SK-N-SH (cell line): ENCODE data around the gene PCYT2. TPM values are rescaled to one million over a fixed set of nuclear protein-coding genes. Genes with fewer than 3 reads are reported as not detected.

Experiments used
- CTCF ChIA-PET: fragments of 300-600, 350-600 bp; formaldehyde crosslinking; extraction: SDS; loops from one replicate; lab custom pipeline; 2021; lab: Yijun Ruan, JAX
- POLR2A ChIA-PET: fragments of 350-600 bp; sonication (Branson Sonifier 250); formaldehyde crosslinking; extraction: SDS; loops from one replicate; lab custom pipeline; 2020; ENCODE audit warnings: antibody characterized with exemption, inconsistent platforms; lab: Yijun Ruan, JAX
- DNase-seq: peaks from one replicate; pipeline ENCODE4 v3.0.0; 2012
- H2AFZ ChIP-seq: fragments of 200-600 bp; sonication (generic); 2 replicates; pipeline ENCODE4 v1.8.1; 2016; ENCODE audit warnings: antibody characterized with exemption, mild to moderate bottlenecking, low read depth
- H3F3A ChIP-seq: fragments of 200-600 bp; sonication (generic); replicated peaks from 2 replicates; pipeline ENCODE3; 2016; ENCODE audit warnings: antibody characterized with exemption, mild to moderate bottlenecking; ENCODE audit not compliant: insufficient read depth
- H3K27ac ChIP-seq, 2 experiments: fragments of 200-500 bp in 1 of 2; fragments of 200-600 bp in 1 of 2; sonication (Bioruptor generic) in 1 of 2; sonication (generic), shearing (Covaris generic) in 1 of 2; 2 replicates each; pipeline versions ENCODE4 v1.5.1 to v1.6.1; 2014 to 2016; ENCODE audit warnings: low read depth in 2 of 2, inconsistent platforms in 1 of 2, low read length in 1 of 2, mild to moderate bottlenecking in 1 of 2, mixed read lengths in 1 of 2
- H3K27me3 ChIP-seq: fragments of 200-600 bp; sonication (generic), shearing (Covaris generic); 2 replicates; pipeline ENCODE4 v1.6.1; 2016; ENCODE audit warnings: mixed run types; ENCODE audit not compliant: insufficient read depth
- H3K36me3 ChIP-seq, 2 experiments: fragments of 200-500 bp in 1 of 2; fragments of 200-600 bp in 1 of 2; sonication (Bioruptor generic) in 1 of 2; sonication (generic) in 1 of 2; replicated peaks in 1 of 2; 2 replicates each; pipeline versions ENCODE3 to v1.5.1; 2014 to 2016; ENCODE audit warnings: low read length in 1 of 2, mild to moderate bottlenecking in 1 of 2; ENCODE audit not compliant: insufficient read depth in 2 of 2, control insufficient read depth in 1 of 2
- H3K4me1 ChIP-seq, 2 experiments: fragments of 200-500 bp in 1 of 2; fragments of 200-600 bp in 1 of 2; sonication (Bioruptor generic) in 1 of 2; sonication (generic), shearing (Covaris generic) in 1 of 2; 2 replicates each; pipeline versions ENCODE4 v1.5.1 to v1.6.1; 2014 to 2016; ENCODE audit warnings: low read depth in 1 of 2, low read length in 1 of 2, mixed run types in 1 of 2; ENCODE audit not compliant: insufficient read depth in 2 of 2, control insufficient read depth in 1 of 2
- H3K4me2 ChIP-seq: fragments of 200-600 bp; sonication (generic), shearing (Covaris generic); 2 replicates; pipeline ENCODE4 v1.6.1; 2017; ENCODE audit warnings: mixed run types
- H3K4me3 ChIP-seq, 2 experiments: fragments of 200-500 bp in 1 of 2; fragments of 200-600 bp in 1 of 2; sonication (Bioruptor generic) in 1 of 2; sonication (generic), shearing (Covaris generic) in 1 of 2; 2 replicates each; pipeline versions ENCODE4 v1.5.1 to v1.8.1; 2014 to 2016; ENCODE audit warnings: low read depth in 2 of 2, inconsistent platforms in 1 of 2, low read length in 1 of 2, mild to moderate bottlenecking in 1 of 2, mixed read lengths in 1 of 2, moderate library complexity in 1 of 2
- H3K79me2 ChIP-seq: fragments of 200-600 bp; sonication (generic); 2 replicates; pipeline ENCODE4 v1.8.1; 2017; ENCODE audit warnings: mild to moderate bottlenecking; ENCODE audit not compliant: insufficient read depth
- H3K9ac ChIP-seq: fragments of 200-600 bp; sonication (generic); 2 replicates; pipeline ENCODE4 v1.6.1; 2017; ENCODE audit warnings: mixed run types
- H3K9me2 ChIP-seq: fragments of 200-600 bp; sonication (generic); 2 replicates; pipeline ENCODE4 v1.6.1; 2017; ENCODE audit warnings: mixed run types
- H3K9me3 ChIP-seq: fragments of 200-600 bp; sonication (generic); 2 replicates; pipeline ENCODE4 v1.6.1; 2017; ENCODE audit warnings: mixed run types, mild to moderate bottlenecking, moderate library complexity
- H4K20me1 ChIP-seq: fragments of 200-600 bp; sonication (generic); 2 replicates; pipeline ENCODE4 v1.6.1; 2017; ENCODE audit warnings: mild to moderate bottlenecking, mixed run types; ENCODE audit not compliant: insufficient read depth
- CTCF ChIP-seq: fragments of 200-600 bp; sonication (generic); IDR thresholded peaks from 2 replicates; pipeline ENCODE4 v1.6.1; 2017; ENCODE audit warnings: antibody characterized with exemption, mild to moderate bottlenecking, moderate library complexity
- FOXJ3 ChIP-seq: sonication (generic); formaldehyde crosslinking; IDR thresholded peaks from 2 replicates; pipeline ENCODE4 v1.5.1; 2020; ENCODE audit warnings: mild to moderate bottlenecking, missing genetic modification reagents
- FOXM1 ChIP-seq: IDR thresholded peaks from 2 replicates; pipeline ENCODE4 v1.4.0; 2012; ENCODE audit warnings: low read depth, mild to moderate bottlenecking
- RAD21 ChIP-seq: IDR thresholded peaks from 2 replicates; pipeline ENCODE4 v1.6.1; 2012; ENCODE audit warnings: mild to moderate bottlenecking, low read length
- RCOR1 ChIP-seq: fragments of 150-350 bp; IDR thresholded peaks from 2 replicates; pipeline ENCODE4 v1.6.1; 2017; ENCODE audit warnings: antibody characterized with exemption, low read length
- RXRA ChIP-seq: IDR thresholded peaks from 2 replicates; pipeline ENCODE4 v1.4.0; 2012; ENCODE audit warnings: low read depth, mild to moderate bottlenecking, borderline replicate concordance
- USF1 ChIP-seq: IDR thresholded peaks from 2 replicates; pipeline ENCODE4 v1.4.0; 2012; ENCODE audit warnings: low read depth, borderline replicate concordance
- WGBS: methylation state at CpG from one replicate; pipeline ENCODE4 v1.1.6; 2017; ENCODE audit warnings: low lambda C conversion rate; 5-methylcytosine and 5-hydroxymethylcytosine counted together
- polyA plus RNA-seq, 3 experiments: library from polyadenylated mRNA; depleted of rRNA; stranded (reverse); fragments of >200 nt; gene quantifications; 2 replicates each; pipeline ENCODE4 v1.2.3, GENCODE V29; 2012

Gene PCYT2
- polyA plus RNA-seq, 1 of the 3 experiments (the other 2 are of a cell fraction) = 46.2 TPM

GRCh38 chr17:81915331-81915730, 4.1 kb upstream of the PCYT2 start:
- Histone ChIP-seq H3K9me3 (no peaks in the 10 kb centered on the region), H4K20me1 (peaks cover 53% of the 10 kb centered on the region), H3K9me2 (no peaks in the 10 kb centered on the region), H3K4me1 (peaks cover 10 to 30% of the 10 kb centered on the region in 2 experiments), H3K27ac (no peak overlapping the region), H3K27me3 (no peaks in the 10 kb centered on the region), H3K36me3 (peaks cover 21 to 62% of the 10 kb centered on the region in 2 experiments), H3F3A (peaks cover 28% of the 10 kb centered on the region), H3K9ac (no peak overlapping the region), H3K4me2 (no peak overlapping the region), H3K79me2 (peaks cover 55% of the 10 kb centered on the region), H3K4me3 (no peak overlapping the region), H2AFZ (no peak overlapping the region)
- CTCF ChIA-PET = interaction anchor here (1.0 to 3.4 kb wide), 3 partner anchors 12 to 106 kb away, joined by 3 to 22 read pairs (median 3); partner anchors contain the start of gene MAFG
- 92% methylated on average over 12 of the region's 12 CpGs for whole genome bisulfite sequencing
- TF ChIP-seq USF1 (no peak), FOXM1 (no peak), RCOR1 (no peak), RXRA (no peak), CTCF (no peak)
- DNase-seq = no peak
- POLR2A ChIA-PET = interaction anchor here (1.0 kb wide), 1 partner anchor 106 kb away, joined by 3 read pairs; no protein-coding TSS in a partner anchor

- 96% methylated on average over 19 of the region's 36 CpGs for WGBS
- ChIA-PET CTCF (interaction anchor here (0.5 to 3.8 kb wide), 10 partner anchors 10 to 203 kb away, joined by 3 to 22 read pairs (median 4); partner anchors contain the start of genes DCXR and MAFG), POLR2A (interaction anchor here (0.8 kb wide), 1 partner anchor 23 kb away, joined by 3 read pairs; the partner anchor contains the start of gene PYCR1)
- no peak for DNase-seq
- no peak overlapping the region for H2AFZ ChIP-seq
- TF ChIP-seq RAD21 (no peak), FOXM1 (no peak), FOXJ3 (CRISPR knock-in tag) (no peak)
- H3K4me1 ChIP-seq = peaks cover 15 to 35% of the 10 kb centered on the region in 2 experiments
- H3K9me2 ChIP-seq = no peaks in the 10 kb centered on the region
- no peaks in the 10 kb centered on the region for H3K9me3 ChIP-seq
- H3K79me2 ChIP-seq = peaks cover 45% of the 10 kb centered on the region
- H3K9ac ChIP-seq = no peak overlapping the region
- peaks cover 21 to 52% of the 10 kb centered on the region in 2 experiments for H3K36me3 ChIP-seq
- H3K4me2 ChIP-seq = no peak overlapping the region
- peaks cover 25% of the 10 kb centered on the region for H3F3A ChIP-seq
- H4K20me1 ChIP-seq = peaks cover 47% of the 10 kb centered on the region
- no peak overlapping the region for H3K27ac ChIP-seq
- H3K4me3 ChIP-seq = no peak overlapping the region
- no peaks in the 10 kb centered on the region for H3K27me3 ChIP-seq
These were observed 3.1 kb upstream of the PCYT2 start for GRCh38 chr17:81914103-81914850.
